ENCODE results near the gene ERMP1. TPM values are rescaled to one million over a fixed set of nuclear protein-coding genes. Genes with fewer than 3 reads are reported as not detected.
"Not testable (repeated sequence)": the region's sequence is repeated elsewhere in the genome, so short reads cannot be mapped to it uniquely, and the experiment has no call there.

The ERMP1 gene
- polyA plus RNA-seq, 1 experiment: 6.1 TPM

DNA sequence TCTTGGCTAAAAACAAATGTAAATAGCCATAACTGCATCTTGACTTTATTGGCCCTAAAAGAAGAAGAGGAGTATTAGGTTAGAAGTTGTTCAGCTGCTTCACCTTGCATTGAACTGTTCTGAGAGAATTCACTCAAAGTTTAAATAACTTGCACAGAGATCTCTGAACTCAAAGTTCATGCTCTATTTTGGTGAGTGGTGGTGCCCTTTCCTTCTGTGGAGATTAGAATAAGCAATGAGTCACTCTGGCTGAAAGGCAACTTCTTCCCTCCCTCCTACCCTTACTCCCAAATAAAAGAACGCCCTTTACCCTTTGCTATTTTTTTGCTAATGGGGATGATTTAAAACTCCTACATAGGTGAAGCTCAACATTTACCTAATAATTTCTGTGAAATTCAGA is 48.9 kb downstream of the ERMP1 start:
- POLR2A ChIA-PET: no interaction called here
- CTCF ChIA-PET: interaction anchor here (1.2 kb wide), 1 partner anchor 11 kb away, joined by 3 read pairs; no protein-coding TSS in a partner anchor
- peaks cover 12% of the 10 kb centered on the region for H3K9me3 ChIP-seq (ENCODE audit: control insufficient read depth, insufficient read depth, low read length)
- no peaks in the 10 kb centered on the region for H3K27me3 ChIP-seq (ENCODE audit: control insufficient read depth, insufficient read depth, low read length)
- TF ChIP-seq, protein P1, sequence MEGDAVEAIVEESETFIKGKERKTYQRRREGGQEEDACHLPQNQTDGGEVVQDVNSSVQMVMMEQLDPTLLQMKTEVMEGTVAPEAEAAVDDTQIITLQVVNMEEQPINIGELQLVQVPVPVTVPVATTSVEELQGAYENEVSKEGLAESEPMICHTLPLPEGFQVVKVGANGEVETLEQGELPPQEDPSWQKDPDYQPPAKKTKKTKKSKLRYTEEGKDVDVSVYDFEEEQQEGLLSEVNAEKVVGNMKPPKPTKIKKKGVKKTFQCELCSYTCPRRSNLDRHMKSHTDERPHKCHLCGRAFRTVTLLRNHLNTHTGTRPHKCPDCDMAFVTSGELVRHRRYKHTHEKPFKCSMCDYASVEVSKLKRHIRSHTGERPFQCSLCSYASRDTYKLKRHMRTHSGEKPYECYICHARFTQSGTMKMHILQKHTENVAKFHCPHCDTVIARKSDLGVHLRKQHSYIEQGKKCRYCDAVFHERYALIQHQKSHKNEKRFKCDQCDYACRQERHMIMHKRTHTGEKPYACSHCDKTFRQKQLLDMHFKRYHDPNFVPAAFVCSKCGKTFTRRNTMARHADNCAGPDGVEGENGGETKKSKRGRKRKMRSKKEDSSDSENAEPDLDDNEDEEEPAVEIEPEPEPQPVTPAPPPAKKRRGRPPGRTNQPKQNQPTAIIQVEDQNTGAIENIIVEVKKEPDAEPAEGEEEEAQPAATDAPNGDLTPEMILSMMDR (IDR thresholded peaks at IDR 0.05; ENCODE audit: low read depth, low read length): no peak
- H3K27ac ChIP-seq (ENCODE audit: low read depth, low read length): no peak overlapping the region
- no peak overlapping the region for H3K4me3 ChIP-seq (ENCODE audit: low read depth, low read length)
- no peak for DNase-seq (ENCODE audit: low read depth, low spot score)

DNA sequence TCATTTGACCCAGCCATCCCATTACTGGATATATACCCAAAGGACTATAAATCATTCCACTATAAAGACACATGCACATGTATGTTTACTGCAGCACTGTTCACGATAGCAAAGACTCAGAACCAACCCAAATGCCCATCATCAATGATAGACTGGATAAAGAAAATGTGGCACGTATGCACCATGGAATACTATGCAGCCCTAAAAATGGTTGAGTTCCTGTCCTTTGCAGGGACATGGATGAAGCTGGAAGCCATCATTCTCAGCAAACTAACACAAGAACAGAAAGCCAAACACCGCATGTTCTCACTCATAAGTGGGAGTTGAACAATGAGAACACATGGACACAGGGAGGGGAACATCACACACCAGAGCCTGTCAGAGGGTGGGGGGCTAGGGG is 49.5 kb downstream of the ERMP1 start:
- peaks cover 18% of the 10 kb centered on the region for H3K9me3 ChIP-seq (ENCODE audit: control insufficient read depth, insufficient read depth, low read length)
- H3K27me3 ChIP-seq (ENCODE audit: control insufficient read depth, insufficient read depth, low read length); H3K4me3 ChIP-seq (ENCODE audit: low read depth, low read length); DNase-seq (ENCODE audit: low read depth, low spot score); H3K27ac ChIP-seq (ENCODE audit: low read depth, low read length); POLR2A ChIA-PET: not testable (repeated sequence)
- CTCF ChIA-PET: interaction anchor here (0.9 kb wide), 1 partner anchor 50 kb away, joined by 3 read pairs; the partner anchor contains the start of gene ERMP1

DNA sequence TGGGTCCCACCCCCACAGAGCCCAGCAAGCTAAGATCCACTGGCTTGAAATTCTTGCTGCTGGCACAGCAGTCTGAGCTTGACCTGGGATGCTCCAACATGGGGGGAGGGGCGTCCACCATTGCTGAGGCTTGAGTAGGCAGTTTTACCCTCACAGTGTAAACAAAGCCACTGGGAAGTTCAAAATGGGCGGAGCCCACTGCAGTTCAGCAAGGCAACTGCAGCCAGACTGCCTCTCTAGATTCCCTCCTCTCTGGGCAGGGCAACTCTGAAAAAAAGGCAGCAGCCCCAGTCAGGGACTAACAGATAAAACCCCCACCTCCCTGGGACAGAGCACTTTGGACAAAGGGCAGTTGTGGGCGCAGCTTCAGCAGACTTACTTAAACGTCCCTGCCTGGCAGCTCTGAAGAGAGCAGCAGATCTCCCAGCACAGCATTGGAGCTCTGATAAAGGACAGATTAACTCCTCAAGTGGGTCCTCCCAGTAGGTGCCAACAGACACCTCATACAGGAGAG is 53.2 kb downstream of the ERMP1 start:
- CTCF ChIA-PET; H3K4me3 ChIP-seq (ENCODE audit: low read depth, low read length); POLR2A ChIA-PET; H3K27ac ChIP-seq (ENCODE audit: low read depth, low read length); DNase-seq (ENCODE audit: low read depth, low spot score); H3K27me3 ChIP-seq (ENCODE audit: control insufficient read depth, insufficient read depth, low read length): not testable (repeated sequence)
- H3K9me3 ChIP-seq (ENCODE audit: control insufficient read depth, insufficient read depth, low read length): peaks cover 18% of the 10 kb centered on the region

DNA sequence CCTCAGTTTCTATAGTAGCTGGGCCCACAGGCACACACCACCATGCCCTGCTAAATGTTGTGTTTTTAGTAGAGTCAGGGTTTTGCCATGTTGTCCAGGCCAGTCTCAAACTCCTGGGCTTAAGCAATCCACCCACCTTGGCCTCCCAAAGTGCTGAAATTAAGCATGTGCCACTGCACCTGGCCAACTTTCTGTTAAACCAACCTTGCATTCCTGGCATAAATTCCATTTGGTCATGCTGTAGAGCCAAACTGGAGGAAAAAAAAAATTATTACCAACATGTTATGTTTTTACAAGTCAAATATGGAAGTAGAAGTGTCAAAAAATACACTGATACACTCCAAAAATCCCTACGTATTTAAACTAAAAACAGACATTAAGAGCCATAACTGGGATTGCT is 54.1 kb downstream of the ERMP1 start:
- Histone ChIP-seq H3K27me3 (ENCODE audit: control insufficient read depth, insufficient read depth, low read length) (no peaks in the 10 kb centered on the region), H3K9me3 (ENCODE audit: control insufficient read depth, insufficient read depth, low read length) (peaks cover 18% of the 10 kb centered on the region), H3K27ac (ENCODE audit: low read depth, low read length) (no peak overlapping the region), H3K4me3 (ENCODE audit: low read depth, low read length) (no peak overlapping the region)
- ChIA-PET CTCF (interaction anchor here (1.2 kb wide), 1 partner anchor 54 kb away, joined by 3 read pairs; the partner anchor contains the start of gene ERMP1), POLR2A (no interaction called here)
- DNase-seq (ENCODE audit: low read depth, low spot score): no peak
- TF ChIP-seq, protein P1 (IDR thresholded peaks at IDR 0.05; ENCODE audit: low read depth, low read length): no peak

DNA sequence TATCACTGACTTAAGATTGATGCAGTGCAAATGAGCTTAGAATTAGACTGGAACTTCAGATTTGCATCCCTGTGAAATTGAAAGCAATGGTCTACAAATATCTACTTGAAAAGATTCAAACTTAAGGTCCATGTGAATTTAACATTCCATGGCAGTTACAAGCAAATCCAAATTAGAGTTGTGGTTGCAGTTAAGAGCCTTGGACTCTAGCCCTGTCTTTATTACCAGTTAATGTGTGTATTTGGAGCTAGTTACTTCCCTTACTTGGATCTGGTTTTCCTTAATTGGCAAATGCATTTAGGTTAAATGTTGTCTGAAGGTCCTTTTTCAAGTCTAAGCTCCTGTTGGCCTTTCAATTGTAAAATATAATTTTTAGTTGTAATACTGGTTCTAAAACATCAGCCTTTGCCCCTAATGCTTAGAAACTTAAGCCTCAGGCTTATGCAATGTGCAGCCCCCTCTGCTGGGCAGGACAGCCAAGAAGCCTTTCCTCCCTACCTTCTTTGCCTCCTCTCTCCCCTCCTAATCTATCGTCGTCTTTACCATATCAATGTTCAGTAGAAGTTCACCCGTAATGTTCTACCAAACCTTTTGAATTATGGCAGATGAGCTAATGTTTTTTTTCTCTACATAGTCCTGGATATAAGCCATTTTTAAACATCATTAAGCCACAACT is 59.5 kb downstream of the ERMP1 start:
- DNase-seq (ENCODE audit: low read depth, low spot score): no peak
- TF ChIP-seq, protein P1 (IDR thresholded peaks at IDR 0.05; ENCODE audit: low read depth, low read length): 0 out of 2 replicates have a peak, but pooled peaks have one; percentile 17
- Histone ChIP-seq H3K4me3 (ENCODE audit: low read depth, low read length) (no peak overlapping the region), H3K27me3 (ENCODE audit: control insufficient read depth, insufficient read depth, low read length) (no peaks in the 10 kb centered on the region), H3K9me3 (ENCODE audit: control insufficient read depth, insufficient read depth, low read length) (peaks cover under 1% of the 10 kb centered on the region), H3K27ac (ENCODE audit: low read depth, low read length) (no peak overlapping the region)
- ChIA-PET POLR2A (no interaction called here), CTCF (interaction anchor here (0.9 to 1.4 kb wide), 5 partner anchors 11 to 173 kb away, joined by 3 to 4 read pairs (median 3); no protein-coding TSS in a partner anchor)
